WI38 (cell line): ENCODE data around the gene ZNF700.
"Not testable (repeated sequence)": the region's sequence is repeated elsewhere in the genome, so short reads cannot be mapped to it uniquely, and the experiment has no call there.

Experiments used
- H3K4me3 ChIP-seq: 2 replicates; pipeline ENCODE4 v1.5.1; 2011; ENCODE audit warnings: low read depth, mild to moderate bottlenecking, control low read depth, low read length
- CTCF ChIP-seq: IDR thresholded peaks from 2 replicates; pipeline ENCODE4 v1.5.1; 2012; ENCODE audit warnings: low read depth, mild to moderate bottlenecking, control low read depth, low read length

The ZNF700 gene

GRCh38 chr19:11887611-11888531 is 37.0 kb upstream of the ZNF700 start, which contains the start of gene ZNF69:
Gene ZNF69, plus strand, starts transcription at chr19:11887782. Its CDS starts 142 bp downstream, at chr19:11887924.
- no peak for TF ChIP-seq CTCF
- peak within 1 kb of the TSS; percentile 85 for H3K4me3 ChIP-seq

DNA sequence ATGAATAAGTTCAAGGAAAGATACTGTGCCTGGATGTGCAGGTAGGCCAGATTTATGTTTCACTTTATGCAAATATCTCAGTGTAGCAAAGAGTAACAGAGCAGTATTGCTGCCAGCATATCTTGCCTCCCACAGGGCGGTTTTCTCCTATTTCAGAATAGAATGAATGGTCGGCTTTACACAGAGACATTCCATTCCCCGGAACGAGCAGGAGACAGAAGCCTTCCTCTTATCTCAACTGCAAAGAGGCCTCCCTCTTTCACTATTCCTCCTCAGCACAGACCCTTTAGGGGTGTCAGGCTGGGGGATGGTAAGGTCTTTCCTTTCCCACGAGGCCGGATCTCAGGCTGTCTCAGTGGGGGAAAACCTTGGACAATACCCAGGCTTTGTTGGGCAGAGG is 35.0 kb upstream of the ZNF700 start:
- H3K4me3 ChIP-seq = not testable (repeated sequence)

DNA sequence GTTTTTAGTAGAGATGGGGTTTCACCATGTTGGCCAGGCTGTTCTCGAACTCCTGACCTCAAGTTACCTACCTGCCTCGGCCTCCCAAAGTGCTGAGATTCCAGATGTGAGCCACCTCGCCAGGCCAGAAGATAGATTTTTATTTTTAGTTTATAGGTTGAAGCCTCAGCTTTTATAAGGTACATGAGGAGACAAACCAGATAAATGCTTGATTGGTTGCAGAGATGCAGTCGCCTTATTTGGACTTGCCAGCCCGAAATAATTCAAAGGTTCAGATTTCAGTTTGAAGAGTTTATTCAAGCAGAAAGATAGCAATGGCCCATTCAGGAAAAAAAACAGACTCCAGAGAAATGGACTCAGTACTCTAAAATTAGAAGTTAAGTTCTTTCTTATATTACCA is 34.3 kb upstream of the ZNF700 start:
- H3K4me3 ChIP-seq = no peak overlapping the region

GRCh38 chr19:11894851-11895250 is 30.1 kb upstream of the ZNF700 start:
- H3K4me3 ChIP-seq = no peak overlapping the region
- TF ChIP-seq CTCF = no peak

More for the DNA sequence above, 34.3 kb upstream of the ZNF700 start:
- TF ChIP-seq CTCF = no peak

GRCh38 chr19:11902228-11902627 is 22.7 kb upstream of the ZNF700 start:
- no peak overlapping the region for H3K4me3 ChIP-seq
- no peak for TF ChIP-seq CTCF

DNA sequence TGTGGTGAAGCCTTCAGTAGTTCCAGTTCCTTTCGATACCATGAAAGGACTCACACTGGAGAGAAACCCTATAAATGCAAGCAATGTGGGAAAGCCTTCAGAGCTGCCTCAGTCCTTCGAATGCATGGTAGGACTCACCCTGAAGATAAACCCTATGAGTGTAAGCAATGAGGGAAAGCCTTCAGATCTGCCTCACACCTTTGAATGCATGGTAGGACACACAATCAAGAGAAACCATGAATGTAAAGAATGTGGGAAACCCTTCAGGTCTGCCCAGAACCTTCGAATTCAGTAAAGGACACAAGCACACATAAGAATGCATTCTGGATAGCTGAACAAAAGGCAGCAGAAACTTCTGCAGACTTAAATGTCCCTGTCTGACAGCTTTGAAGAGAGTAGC is 19.0 kb upstream of the ZNF700 start:
- TF ChIP-seq CTCF = no peak
- H3K4me3 ChIP-seq = no peak overlapping the region

- not testable (repeated sequence) for H3K4me3 ChIP-seq
These were observed 13.0 kb upstream of the ZNF700 start for GRCh38 chr19:11911937-11912336.

- not testable (repeated sequence) for H3K4me3 ChIP-seq
These were observed 10.4 kb upstream of the ZNF700 start for GRCh38 chr19:11914417-11915051.
